Cardiac fibroblast (primary cell): Measurements from ENCODE around the gene CAMK2G.

Experiments used
- DNase-seq, 2 donors: peaks; one replicate each; pipeline versions ENCODE4 v3.0.0 to v3.0.0-alpha.2; 2010; ENCODE audit warnings: low read depth in 2 of 2
- H3K4me3 ChIP-seq, 2 donors: replicated peaks in 1 of 2; 1 replicate in 1 of 2; 2 replicates in 1 of 2; pipeline ENCODE4 v1.5.1; 2011; ENCODE audit warnings: low read depth in 2 of 2, low read length in 2 of 2, mild to moderate bottlenecking in 2 of 2, moderate library complexity in 1 of 2
- TF ChIP-seq, protein P1 (sequence below): IDR thresholded peaks from one replicate; pipeline ENCODE4 v1.5.1; 2011; ENCODE audit warnings: low read depth, mild to moderate bottlenecking, low read length, inconsistent platforms

The CAMK2G gene

DNA sequence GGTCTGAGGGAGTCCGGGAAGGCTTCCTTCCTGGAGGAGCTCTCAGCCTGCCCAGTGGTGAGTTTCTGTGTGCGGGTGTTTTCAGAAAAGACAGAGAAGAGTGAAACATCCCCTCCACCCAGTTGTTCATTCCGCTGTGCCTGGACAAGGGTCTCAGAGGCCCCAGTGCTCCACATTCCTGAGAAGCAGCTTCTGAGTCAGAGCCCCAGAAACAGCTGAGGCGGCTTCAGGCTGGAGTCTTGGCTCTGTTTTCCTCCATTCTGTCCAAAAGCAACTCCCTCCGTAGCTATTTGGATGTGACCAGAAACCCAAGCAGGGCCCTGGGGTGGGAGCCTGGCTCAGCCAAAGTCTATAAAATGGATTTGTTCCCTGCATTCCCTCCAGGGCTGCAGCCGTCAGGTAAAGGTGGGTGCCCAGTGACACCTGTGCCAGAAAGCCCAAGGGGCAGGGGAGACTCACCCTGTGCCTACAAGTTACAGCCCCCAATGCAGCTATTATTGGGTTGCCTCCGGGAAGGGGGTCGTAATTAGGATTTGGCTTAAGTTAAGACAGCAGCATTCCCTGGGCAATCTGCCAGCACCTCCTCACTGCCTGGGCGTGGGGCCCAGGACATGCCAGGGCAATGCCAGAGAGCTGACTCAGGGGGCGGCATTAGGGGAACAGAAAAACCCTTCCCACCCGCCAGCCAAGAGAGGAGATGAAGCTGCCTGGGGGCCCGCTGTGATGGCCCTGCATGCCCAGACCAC lies 13.1 kb upstream of the CAMK2G start:
- H3K4me3 ChIP-seq: peak overlapping the region in 1 of 2 donors; percentile 5
- TF ChIP-seq, protein P1, sequence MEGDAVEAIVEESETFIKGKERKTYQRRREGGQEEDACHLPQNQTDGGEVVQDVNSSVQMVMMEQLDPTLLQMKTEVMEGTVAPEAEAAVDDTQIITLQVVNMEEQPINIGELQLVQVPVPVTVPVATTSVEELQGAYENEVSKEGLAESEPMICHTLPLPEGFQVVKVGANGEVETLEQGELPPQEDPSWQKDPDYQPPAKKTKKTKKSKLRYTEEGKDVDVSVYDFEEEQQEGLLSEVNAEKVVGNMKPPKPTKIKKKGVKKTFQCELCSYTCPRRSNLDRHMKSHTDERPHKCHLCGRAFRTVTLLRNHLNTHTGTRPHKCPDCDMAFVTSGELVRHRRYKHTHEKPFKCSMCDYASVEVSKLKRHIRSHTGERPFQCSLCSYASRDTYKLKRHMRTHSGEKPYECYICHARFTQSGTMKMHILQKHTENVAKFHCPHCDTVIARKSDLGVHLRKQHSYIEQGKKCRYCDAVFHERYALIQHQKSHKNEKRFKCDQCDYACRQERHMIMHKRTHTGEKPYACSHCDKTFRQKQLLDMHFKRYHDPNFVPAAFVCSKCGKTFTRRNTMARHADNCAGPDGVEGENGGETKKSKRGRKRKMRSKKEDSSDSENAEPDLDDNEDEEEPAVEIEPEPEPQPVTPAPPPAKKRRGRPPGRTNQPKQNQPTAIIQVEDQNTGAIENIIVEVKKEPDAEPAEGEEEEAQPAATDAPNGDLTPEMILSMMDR: no peak
- DNase-seq: peak; percentile 92 to 95

DNA sequence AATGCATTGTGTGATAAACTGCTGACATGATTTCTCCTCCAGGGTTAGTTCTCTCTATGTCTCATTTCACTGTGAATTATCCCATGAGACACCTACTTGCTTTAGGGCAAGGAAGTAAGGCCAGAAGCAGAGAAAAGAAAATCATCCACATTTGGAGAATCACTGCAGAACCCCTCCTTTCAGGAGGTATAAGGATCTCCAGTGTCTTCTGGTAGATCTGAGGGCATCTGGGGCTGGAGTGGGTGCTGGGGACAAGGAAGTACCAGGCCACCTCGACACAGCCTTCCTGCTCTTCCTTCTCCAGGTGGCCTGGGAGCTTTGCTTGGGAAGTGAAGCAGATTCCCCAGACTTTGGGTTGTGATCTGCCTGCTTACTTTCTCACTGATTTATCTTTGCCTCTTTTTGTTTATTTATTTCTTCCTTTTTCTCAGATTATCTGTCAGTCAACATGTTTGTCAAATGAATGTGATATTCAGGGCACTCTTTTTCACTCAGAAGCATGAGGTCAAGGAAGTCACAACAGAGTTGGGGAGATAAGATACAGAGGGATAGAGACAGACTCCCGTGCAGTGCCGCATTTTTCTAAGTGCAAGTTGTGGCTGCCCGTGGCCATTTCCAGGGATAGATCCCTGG lies 12.4 kb upstream of the CAMK2G start:
- TF ChIP-seq, protein P1: no peak
- no peak overlapping the region for H3K4me3 ChIP-seq
- DNase-seq: peak in 1 of 2 donors; percentile 36

DNA sequence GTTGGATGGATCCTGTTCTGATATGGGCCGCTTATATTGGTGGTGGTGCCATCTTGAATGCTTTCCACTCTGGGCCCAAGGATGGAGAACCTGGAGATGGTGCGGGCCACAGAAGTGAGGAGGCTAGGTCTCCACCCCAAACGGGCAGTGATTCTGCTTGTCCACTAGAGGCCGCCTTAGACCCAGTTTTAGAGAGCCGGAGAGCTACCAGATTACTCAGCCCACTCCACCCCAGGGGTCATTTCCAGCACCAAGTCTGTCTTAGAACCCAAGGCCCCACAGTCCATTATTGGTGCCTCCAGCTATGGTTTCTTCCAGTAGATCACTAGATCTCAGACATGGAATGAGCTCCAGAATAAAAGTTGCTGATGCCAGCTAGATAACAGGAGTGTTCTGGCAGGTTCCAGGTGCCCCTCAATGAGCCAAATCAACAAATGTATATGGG lies 11.8 kb upstream of the CAMK2G start:
- H3K4me3 ChIP-seq: no peak overlapping the region
- TF ChIP-seq, protein P1: peak; percentile 82
- DNase-seq: peak; percentile 87 to 88

DNA sequence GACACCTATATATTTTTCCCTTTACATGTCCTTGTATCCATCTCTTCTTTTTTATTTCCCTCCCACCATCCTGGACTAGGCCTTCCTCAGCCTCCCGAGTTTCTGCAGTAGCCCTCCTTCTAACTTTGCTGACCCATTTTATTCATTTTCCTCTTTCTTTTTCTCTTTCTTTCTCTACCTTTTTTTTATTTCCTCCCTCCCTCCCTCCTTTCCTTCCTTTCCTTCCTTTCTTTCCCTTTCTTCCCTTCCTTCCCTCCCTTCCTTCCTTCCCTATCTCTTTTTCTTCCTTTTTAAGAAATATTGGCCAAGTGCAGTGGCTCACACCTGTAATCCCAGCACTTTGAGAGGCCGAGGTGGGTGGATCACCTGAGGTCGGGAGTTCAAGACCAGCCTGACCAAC lies 9.7 kb upstream of the CAMK2G start:
- H3K4me3 ChIP-seq: no peak overlapping the region
- no peak for DNase-seq
- TF ChIP-seq, protein P1: no peak

DNA sequence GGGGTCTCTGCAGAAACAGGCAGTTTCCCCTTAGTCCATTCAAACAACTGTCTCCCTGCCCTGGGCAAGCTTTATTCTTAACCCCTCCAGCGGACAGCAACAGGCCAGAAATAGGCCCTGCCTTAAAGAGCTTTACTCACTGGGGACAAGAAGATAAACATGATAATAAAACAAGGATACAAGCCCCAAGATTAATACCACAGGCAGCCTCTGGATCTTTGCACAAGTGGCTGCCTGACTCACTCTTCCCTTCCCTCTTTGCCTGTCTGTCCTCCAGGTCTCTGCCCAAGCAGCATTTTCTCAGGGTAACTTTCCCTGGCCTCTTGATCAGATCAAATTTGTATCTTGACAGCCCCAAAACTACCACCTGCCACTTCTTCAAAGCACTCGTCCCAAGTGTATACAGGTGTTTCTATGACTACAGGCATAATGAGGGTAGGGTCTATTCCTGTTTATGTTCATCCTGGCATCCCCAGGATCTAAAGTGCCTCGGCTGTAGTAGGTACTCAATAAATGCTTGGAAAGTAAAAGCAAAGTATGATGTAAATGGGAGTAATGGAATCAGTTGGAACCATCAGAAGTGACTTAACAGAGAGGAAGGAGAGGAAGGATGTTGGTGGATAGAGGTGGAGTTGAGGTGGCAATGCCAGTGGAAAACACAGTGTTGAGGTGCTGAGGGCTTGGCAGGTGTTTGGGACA lies 7.0 kb upstream of the CAMK2G start:
- peak in 1 of 2 donors; percentile 38 for DNase-seq
- H3K4me3 ChIP-seq: no peak overlapping the region
- TF ChIP-seq, protein P1: no peak

DNA sequence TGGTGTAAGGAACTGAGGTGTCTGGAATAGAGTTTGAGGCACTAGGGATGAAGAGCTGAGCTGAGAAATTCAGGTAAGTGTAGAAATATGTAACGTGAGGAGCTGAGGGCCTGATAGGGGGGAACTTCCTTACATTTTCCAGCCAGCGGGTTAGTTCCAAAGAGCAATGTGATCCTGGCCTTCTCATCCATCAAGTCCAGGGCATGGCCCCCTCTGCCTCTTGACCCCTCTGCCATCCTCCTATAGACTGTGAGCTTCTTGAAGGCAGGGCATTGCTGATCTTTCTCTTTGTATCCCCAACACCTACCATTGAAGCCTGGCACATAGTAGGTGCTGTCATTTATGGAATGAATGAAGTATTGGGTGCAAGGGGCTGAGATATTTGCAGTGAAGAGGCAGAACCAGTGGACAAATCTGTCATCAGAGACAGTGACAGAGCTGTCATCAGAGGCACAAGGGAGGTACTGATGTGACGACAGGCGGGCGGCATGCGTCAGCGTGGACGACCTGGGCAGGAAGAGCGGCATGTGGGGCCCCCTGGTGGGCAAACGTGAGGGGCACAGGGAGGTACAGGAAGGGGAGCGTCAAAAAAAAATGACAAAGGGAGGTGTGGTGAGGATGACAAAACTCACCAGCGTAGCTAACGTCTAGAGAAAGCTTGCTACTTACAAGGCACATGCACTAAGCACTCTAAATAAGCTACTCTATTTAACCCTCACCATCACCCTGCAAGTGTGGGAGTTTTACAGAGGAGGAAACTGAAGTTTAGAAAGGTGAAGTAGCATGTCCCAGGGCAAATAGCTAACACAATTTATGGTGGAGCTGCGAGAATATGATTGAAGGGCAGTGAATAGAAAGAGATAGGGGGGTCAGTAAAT lies 5.2 kb upstream of the CAMK2G start:
- DNase-seq: peak; percentile 85 to 91
- TF ChIP-seq, protein P1: peak; percentile 95
- no peak overlapping the region for H3K4me3 ChIP-seq
